Thyroid gland (tissue), 4 donors: ENCODE results near the gene ALOX5. TPM values are rescaled to one million over a fixed set of nuclear protein-coding genes. Genes with fewer than 3 reads are reported as not detected.

Source experiments
- DNase-seq, 2 donors: peaks; one replicate each; pipeline ENCODE4 v3.0.0-alpha.2; 2019
- H3K27ac ChIP-seq, 3 donors: fragments of 200-600 bp; sonication (generic); 1 replicate in 2 of 3; 2 replicates in 1 of 3; pipeline ENCODE4 v1.5.1; 2016 to 2019; ENCODE audit warnings: mild to moderate bottlenecking in 1 of 3, moderate library complexity in 1 of 3
- H3K27me3 ChIP-seq: fragments of 200-600 bp; sonication (generic); one replicate; pipeline ENCODE4 v1.5.1; 2019
- H3K36me3 ChIP-seq, 2 donors: fragments of 200-600 bp; sonication (generic); one replicate each; pipeline ENCODE4 v1.5.1; 2016 to 2019
- H3K4me1 ChIP-seq, 2 donors: fragments of 200-600 bp; sonication (generic); one replicate each; pipeline ENCODE4 v1.5.1; 2017 to 2019
- H3K4me3 ChIP-seq, 3 donors: fragments of 200-600 bp; sonication (generic); replicated peaks in 1 of 3; 1 replicate in 2 of 3; 2 replicates in 1 of 3; pipeline ENCODE4 v1.5.1; 2016; ENCODE audit warnings: mild to moderate bottlenecking in 1 of 3
- H3K9me3 ChIP-seq: fragments of 200-600 bp; sonication (generic); one replicate; pipeline ENCODE4 v1.5.1; 2017
- CTCF ChIP-seq, 6 experiments: fragments of 200-600 bp in 3 of 6; fragments of 450-650 bp in 3 of 6; sonication (generic) in 3 of 6; IDR thresholded peaks; one replicate each; pipeline ENCODE4 v1.5.1; 2016 to 2019; ENCODE audit warnings: antibody characterized with exemption in 6 of 6, mild to moderate bottlenecking in 2 of 6, inconsistent platforms in 1 of 6, moderate library complexity in 1 of 6
- POLR2A ChIP-seq, 2 donors: fragments of 450-650 bp; IDR thresholded peaks; one replicate each; pipeline ENCODE4 v1.6.1; 2017; ENCODE audit warnings: antibody characterized with exemption in 2 of 2, mild to moderate bottlenecking in 2 of 2, moderate library complexity in 1 of 2
- WGBS, 2 donors: methylation state at CpG; one replicate each; pipeline ENCODE4 v1.1.5; 2017; 5-methylcytosine and 5-hydroxymethylcytosine counted together
- intact Hi-C: fragments of 100-400 bp; cut with DNase I; formaldehyde crosslinking; loops from one replicate; pipeline ENCODE4 v1.15.1; 2023
- total RNA-seq, 4 donors: library from RNA; depleted of rRNA; stranded (reverse); fragments of >200 nt; gene quantifications; one replicate each; pipeline ENCODE4 v1.2.3, GENCODE V29; 2016

Gene ALOX5
- total RNA-seq, 4 donors from 2014 or later, result 4.1 to 28.2 (median 10.3) TPM

DNA sequence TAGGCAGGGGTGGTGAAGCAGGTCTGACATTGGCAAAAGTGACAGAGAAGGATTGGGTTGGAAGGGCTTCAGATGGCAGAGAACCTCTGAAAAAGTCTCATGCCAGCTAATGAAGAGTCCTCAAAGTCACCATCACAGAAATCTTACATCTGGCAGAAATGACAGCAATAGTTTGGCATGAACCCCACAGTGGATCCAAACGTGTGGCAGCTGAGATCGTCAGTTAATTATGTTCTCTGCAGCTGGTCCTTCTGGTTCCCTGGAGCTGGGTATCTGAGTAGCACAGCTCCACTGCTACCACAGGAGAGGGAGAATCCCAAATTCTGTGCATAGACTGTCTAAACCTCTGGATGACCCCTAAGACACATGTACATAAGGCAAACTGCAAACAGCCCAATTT, 73.4 kb downstream of the ALOX5 start:
- Histone ChIP-seq H3K36me3 (no peaks in the 10 kb centered on the region), H3K4me3 (no peak overlapping the region), H3K4me1 (no peaks in the 10 kb centered on the region), H3K27me3 (no peaks in the 10 kb centered on the region), H3K9me3 (no peaks in the 10 kb centered on the region), H3K27ac (no peak overlapping the region)
- WGBS, 2 donors, result 70 to 76% methylated on average over 2 of the region's 2 CpGs
- TF ChIP-seq CTCF (IDR thresholded peaks at IDR 0.05) (no peak), POLR2A (IDR thresholded peaks at IDR 0.05) (no peak)
- intact Hi-C loops, result no loop called here
- no peak for DNase-seq

- Histone ChIP-seq H3K27me3 (no peaks in the 10 kb centered on the region), H3K27ac (no peak overlapping the region), H3K36me3 (no peaks in the 10 kb centered on the region), H3K4me1 (no peaks in the 10 kb centered on the region), H3K9me3 (no peaks in the 10 kb centered on the region), H3K4me3 (no peak overlapping the region)
- no peak for DNase-seq
- no peak for TF ChIP-seq POLR2A (IDR thresholded peaks at IDR 0.05)
- TF ChIP-seq CTCF (IDR thresholded peaks at IDR 0.05), result no peak
- WGBS, 2 donors, result 93 to 100% methylated on average over 3 of the region's 3 CpGs
- intact Hi-C loops, result no loop called here
Measured at GRCh38 chr10:45450866-45451265, 76.8 kb downstream of the ALOX5 start.

DNA sequence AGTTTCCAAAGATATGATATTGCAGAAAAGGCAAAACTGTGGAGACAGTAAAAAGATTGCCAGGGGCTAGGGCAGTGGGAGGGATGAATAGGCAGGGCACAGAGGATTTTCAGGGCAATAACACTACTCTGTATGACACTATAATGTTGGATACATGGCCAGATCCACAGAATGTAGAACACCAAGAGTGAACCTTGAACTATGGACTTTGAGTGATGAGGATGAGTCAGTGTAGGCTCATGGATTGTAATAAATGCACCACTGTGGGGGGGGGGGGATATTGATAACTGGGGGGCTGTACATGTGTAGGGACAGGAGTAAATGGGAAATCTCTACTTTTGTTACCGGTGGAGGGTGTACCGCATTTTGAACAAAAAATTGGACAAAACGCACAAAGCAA, 77.4 kb downstream of the ALOX5 start:
- TF ChIP-seq POLR2A (IDR thresholded peaks at IDR 0.05), result no peak
- no peak for TF ChIP-seq CTCF (IDR thresholded peaks at IDR 0.05)
- H3K27ac ChIP-seq, result no peak overlapping the region
- H3K9me3 ChIP-seq, result no peaks in the 10 kb centered on the region
- intact Hi-C loops, result no loop called here
- no peak for DNase-seq
- no peak overlapping the region for H3K4me3 ChIP-seq
- H3K4me1 ChIP-seq, result no peaks in the 10 kb centered on the region
- H3K36me3 ChIP-seq, result peaks cover 0 to under 1% of the 10 kb centered on the region in 2 donors
- 92 to 98% methylated on average over 3 of the region's 3 CpGs for WGBS, 2 donors
- no peaks in the 10 kb centered on the region for H3K27me3 ChIP-seq

- Histone ChIP-seq H3K36me3 (peaks cover 2 to 9% of the 10 kb centered on the region in 2 donors), H3K9me3 (no peaks in the 10 kb centered on the region), H3K27ac (no peak overlapping the region), H3K4me3 (no peak overlapping the region), H3K4me1 (no peaks in the 10 kb centered on the region), H3K27me3 (no peaks in the 10 kb centered on the region)
- no peak for TF ChIP-seq POLR2A (IDR thresholded peaks at IDR 0.05)
- no peak for TF ChIP-seq CTCF (IDR thresholded peaks at IDR 0.05)
- intact Hi-C loops, result no loop called here
- no peak for DNase-seq
Measured at GRCh38 chr10:45452268-45452667, 78.3 kb downstream of the ALOX5 start.

- Histone ChIP-seq H3K27ac (no peak overlapping the region), H3K9me3 (no peaks in the 10 kb centered on the region), H3K36me3 (peaks cover 8 to 15% of the 10 kb centered on the region in 2 donors), H3K27me3 (no peaks in the 10 kb centered on the region), H3K4me1 (no peaks in the 10 kb centered on the region), H3K4me3 (no peak overlapping the region)
- WGBS, 2 donors, result 84 to 91% methylated on average over 7 of the region's 7 CpGs
- DNase-seq, result no peak
- intact Hi-C loops, result no loop called here
- TF ChIP-seq CTCF (IDR thresholded peaks at IDR 0.05) (no peak), POLR2A (IDR thresholded peaks at IDR 0.05) (no peak)
Measured at GRCh38 chr10:45452743-45453452, 78.9 kb downstream of the ALOX5 start.
